IMR-90 (cell line): ENCODE data around the gene LCN10. TPM values are rescaled to one million over a fixed set of nuclear protein-coding genes. Genes with fewer than 3 reads are reported as not detected.

Experiments
- ATAC-seq: fragments of 200-7000 bp; cut with Tn5 transposase; 2 replicates; pipeline ENCODE4 v1.9.1; 2020; ENCODE audit warnings: low read depth, mild to moderate bottlenecking, moderate library complexity
- BruUV-seq: library from RNA; stranded (reverse); fragments of 400-500 nt; replicated peaks from 2 replicates; lab custom pipeline; 2021; lab: Mats Ljungman, UMichigan
- CTCF ChIA-PET: fragments of 300-600 bp; formaldehyde crosslinking; extraction: SDS; loops from one replicate; lab custom pipeline; 2021; ENCODE audit warnings: antibody characterized with exemption; lab: Yijun Ruan, JAX
- POLR2A ChIA-PET: fragments of 300-600 bp; sonication (Branson Sonifier 250); formaldehyde crosslinking; loops from one replicate; lab custom pipeline; 2022; ENCODE audit warnings: antibody characterized with exemption; ENCODE audit not compliant: unreplicated experiment; lab: Charles Lee
- DNase-seq: peaks from one replicate; pipeline ENCODE4 v3.0.0; 2013
- H2AFZ ChIP-seq: replicated peaks from 2 replicates; pipeline ENCODE3; 2013; ENCODE audit warnings: low read length, mild to moderate bottlenecking; ENCODE audit not compliant: poor library complexity
- H2AK5ac ChIP-seq: 2 replicates; pipeline ENCODE4 v1.6.1; 2013; ENCODE audit warnings: low read depth, low read length, inconsistent platforms
- H2AK9ac ChIP-seq: replicated peaks from 2 replicates; pipeline ENCODE3; 2013; ENCODE audit warnings: mild to moderate bottlenecking, low read depth, low read length, moderate library complexity; ENCODE audit not compliant: poor library complexity
- H2BK120ac ChIP-seq: 2 replicates; pipeline ENCODE4 v1.6.1; 2013; ENCODE audit warnings: low read depth, low read length, inconsistent platforms
- H2BK15ac ChIP-seq: 3 replicates; pipeline ENCODE4 v1.6.1; 2013; ENCODE audit warnings: low read depth, low read length, inconsistent platforms
- H2BK20ac ChIP-seq: 2 replicates; pipeline ENCODE4 v1.6.1; 2013; ENCODE audit warnings: low read depth, mild to moderate bottlenecking, inconsistent platforms, low read length, moderate library complexity
- H2BK5ac ChIP-seq: 2 replicates; pipeline ENCODE4 v1.6.1; 2013; ENCODE audit warnings: mild to moderate bottlenecking, low read depth, low read length, inconsistent platforms; ENCODE audit not compliant: poor library complexity, severe bottlenecking
- H3K14ac ChIP-seq: replicated peaks from 2 replicates; pipeline ENCODE4 v1.6.1; 2013; ENCODE audit warnings: low read depth, low read length, inconsistent platforms
- H3K18ac ChIP-seq: 2 replicates; pipeline ENCODE4 v1.6.1; 2013; ENCODE audit warnings: low read depth, low read length, control low read depth
- H3K23ac ChIP-seq: 2 replicates; pipeline ENCODE4 v1.6.1; 2013; ENCODE audit warnings: low read depth, low read length, inconsistent platforms
- H3K27ac ChIP-seq: 2 replicates; pipeline ENCODE4 v1.5.1; 2013; ENCODE audit warnings: mild to moderate bottlenecking, control low read depth, low read length; ENCODE audit not compliant: insufficient read depth
- H3K27me3 ChIP-seq: 2 replicates; pipeline ENCODE4 v1.6.1; 2013; ENCODE audit warnings: low read length; ENCODE audit not compliant: control insufficient read depth, insufficient read depth
- H3K36me3 ChIP-seq: 2 replicates; pipeline ENCODE4 v1.6.1; 2013; ENCODE audit warnings: low read length, mixed read lengths; ENCODE audit not compliant: control insufficient read depth, insufficient read depth
- H3K4ac ChIP-seq: 2 replicates; pipeline ENCODE4 v1.6.1; 2013; ENCODE audit warnings: low read depth, low read length, inconsistent platforms
- H3K4me1 ChIP-seq: 2 replicates; pipeline ENCODE4 v1.6.1; 2013; ENCODE audit warnings: low read length, mixed read lengths; ENCODE audit not compliant: control insufficient read depth, insufficient read depth
- H3K4me2 ChIP-seq: 2 replicates; pipeline ENCODE4 v1.6.1; 2013; ENCODE audit warnings: low read depth, mild to moderate bottlenecking, control low read depth, low read length, moderate library complexity
- H3K4me3 ChIP-seq: 2 replicates; pipeline ENCODE4 v1.5.1; 2013; ENCODE audit warnings: low read depth, mild to moderate bottlenecking, control low read depth, low read length, moderate library complexity; ENCODE audit not compliant: insufficient read depth
- H3K56ac ChIP-seq: 2 replicates; pipeline ENCODE4 v1.6.1; 2013; ENCODE audit warnings: low read length, inconsistent platforms; ENCODE audit not compliant: insufficient read depth; ENCODE audit errors: extremely low read depth
- H3K79me1 ChIP-seq, 2 experiments: 2 replicates each; pipeline ENCODE4 v1.6.1; 2013; ENCODE audit warnings: low read length in 2 of 2, inconsistent platforms in 1 of 2, low read depth in 1 of 2
- H3K9ac ChIP-seq: 2 replicates; pipeline ENCODE4 v1.6.1; 2013; ENCODE audit warnings: low read depth, low read length, control low read depth
- H3K9me1 ChIP-seq: 2 replicates; pipeline ENCODE4 v1.6.1; 2013; ENCODE audit warnings: low read length, inconsistent platforms; ENCODE audit not compliant: insufficient read depth
- H3K9me3 ChIP-seq: 2 replicates; pipeline ENCODE4 v1.6.1; 2013; ENCODE audit warnings: low read length; ENCODE audit not compliant: control insufficient read depth, insufficient read depth
- H4K20me1 ChIP-seq: 2 replicates; pipeline ENCODE4 v1.6.1; 2013; ENCODE audit warnings: low read length, inconsistent platforms; ENCODE audit not compliant: insufficient read depth
- H4K5ac ChIP-seq: 2 replicates; pipeline ENCODE4 v1.6.1; 2013; ENCODE audit warnings: mild to moderate bottlenecking, low read depth, low read length, control low read depth
- H4K8ac ChIP-seq, 2 experiments: 2 replicates each; pipeline ENCODE4 v1.6.1; 2013; ENCODE audit warnings: low read depth in 2 of 2, low read length in 2 of 2, control low read depth in 1 of 2, inconsistent platforms in 1 of 2
- H4K91ac ChIP-seq: 2 replicates; pipeline ENCODE4 v1.6.1; 2013; ENCODE audit warnings: low read depth, low read length, inconsistent platforms; ENCODE audit not compliant: insufficient read depth
- BHLHE40 ChIP-seq: fragments of 150-350 bp; IDR thresholded peaks from 2 replicates; pipeline ENCODE4 v1.6.1; 2016; ENCODE audit warnings: mild to moderate bottlenecking, low read depth, low read length
- CEBPB ChIP-seq: IDR thresholded peaks from 2 replicates; pipeline ENCODE4 v1.6.1; 2012; ENCODE audit warnings: low read depth, low read length, improper control_type of control experiment
- CHD1 ChIP-seq: IDR thresholded peaks from 2 replicates; pipeline ENCODE4 v1.6.1; 2012; ENCODE audit warnings: low read depth, low read length, improper control_type of control experiment
- FOS ChIP-seq: fragments of 150-350 bp; IDR thresholded peaks from 2 replicates; pipeline ENCODE4 v1.6.1; 2016; ENCODE audit warnings: low read depth, low read length
- MAFK ChIP-seq: IDR thresholded peaks from 2 replicates; pipeline ENCODE4 v1.6.1; 2012; ENCODE audit warnings: low read depth, low read length, improper control_type of control experiment
- MAZ ChIP-seq: IDR thresholded peaks from 2 replicates; pipeline ENCODE4 v1.6.1; 2012; ENCODE audit warnings: low read depth, mild to moderate bottlenecking, low read length, improper control_type of control experiment, moderate library complexity, borderline replicate concordance
- MXI1 ChIP-seq: IDR thresholded peaks from 2 replicates; pipeline ENCODE4 v1.6.1; 2012; ENCODE audit warnings: low read depth, mild to moderate bottlenecking, low read length, moderate library complexity, borderline replicate concordance
- NFE2L2 ChIP-seq: fragments of 150-350 bp; IDR thresholded peaks from 2 replicates; pipeline ENCODE4 v1.6.1; 2016; ENCODE audit warnings: low read depth, mild to moderate bottlenecking, low read length
- POLR2A ChIP-seq: IDR thresholded peaks from 2 replicates; pipeline ENCODE4 v1.6.1; 2012; ENCODE audit warnings: mild to moderate bottlenecking, low read depth, low read length
- RAD21 ChIP-seq: IDR thresholded peaks from 2 replicates; pipeline ENCODE4 v1.6.1; 2012; ENCODE audit warnings: low read length, improper control_type of control experiment
- RCOR1 ChIP-seq: IDR thresholded peaks from 2 replicates; pipeline ENCODE4 v1.6.1; 2012; ENCODE audit warnings: mild to moderate bottlenecking, low read length, improper control_type of control experiment; ENCODE audit not compliant: insufficient replicate concordance
- RFX5 ChIP-seq: IDR thresholded peaks from 2 replicates; pipeline ENCODE4 v1.8.0; 2012; ENCODE audit warnings: low read depth, mild to moderate bottlenecking, low read length, moderate library complexity
- SMC3 ChIP-seq: fragments of 150-350 bp; IDR thresholded peaks from 2 replicates; pipeline ENCODE4 v1.6.1; 2016; ENCODE audit warnings: low read depth, mild to moderate bottlenecking, antibody characterized with exemption, low read length, moderate library complexity
- USF2 ChIP-seq: fragments of 150-350 bp; IDR thresholded peaks from 2 replicates; pipeline ENCODE4 v1.6.1; 2017; ENCODE audit warnings: mild to moderate bottlenecking, antibody characterized with exemption, low read length, low read depth
- WGBS, 2 experiments: methylation state at CpG; one replicate each; pipeline versions ENCODE4 v1.1.5 to v1.1.7; 2013; ENCODE audit warnings: missing lambda C conversion rate in 2 of 2; ENCODE audit not compliant: insufficient read length in 1 of 2; ENCODE audit errors: extremely low coverage in 2 of 2; 5-methylcytosine and 5-hydroxymethylcytosine counted together
- dilution Hi-C: fragments of 300-500 bp; cut with HindIII; formaldehyde crosslinking; loops from one replicate; pipeline ENCODE4 v1.14.3; 2018; ENCODE audit warnings: low sequenced_read_pairs; ENCODE audit not compliant: unreplicated experiment
- in situ Hi-C: fragments of 300-500 bp; cut with MboI; formaldehyde crosslinking; loops from 3 replicates; pipeline ENCODE4 v1.14.3; 2019; ENCODE audit warnings: low sequenced_read_pairs, inconsistent platforms, mixed read lengths
- intact Hi-C: fragments of 100-400 bp; cut with micrococcal nuclease; formaldehyde crosslinking; loops from 2 replicates; pipeline ENCODE4 v1.10.0; 2022
- polyA plus RNA-seq, 3 experiments: library from polyadenylated mRNA; depleted of rRNA; stranded (reverse); fragments of >200 nt; gene quantifications; 2 replicates each; pipeline ENCODE4 v1.2.3, GENCODE V29; 2012; ENCODE audit warnings: low replicate concordance in 1 of 3
- total RNA-seq: library from RNA; depleted of rRNA; stranded (reverse); fragments of >200 nt; gene quantifications from 2 replicates; pipeline ENCODE4 v1.2.3, GENCODE V29; 2012
- TF ChIP-seq, protein P1 (sequence below): fragments of 150-350 bp; IDR thresholded peaks from 2 replicates; pipeline ENCODE4 v1.6.1; 2016; ENCODE audit warnings: low read depth, mild to moderate bottlenecking, low read length, moderate library complexity, borderline replicate concordance
- TF ChIP-seq, protein P2 (sequence below): conservative IDR thresholded peaks from 2 replicates; pipeline ENCODE4 v1.5.1; 2012; ENCODE audit warnings: mild to moderate bottlenecking, low read depth, low read length, improper control_type of control experiment

Gene LCN10
- total and polyA plus RNA-seq, 2 of the 4 experiments (the other 2 are of a cell fraction), result not detected

DNA sequence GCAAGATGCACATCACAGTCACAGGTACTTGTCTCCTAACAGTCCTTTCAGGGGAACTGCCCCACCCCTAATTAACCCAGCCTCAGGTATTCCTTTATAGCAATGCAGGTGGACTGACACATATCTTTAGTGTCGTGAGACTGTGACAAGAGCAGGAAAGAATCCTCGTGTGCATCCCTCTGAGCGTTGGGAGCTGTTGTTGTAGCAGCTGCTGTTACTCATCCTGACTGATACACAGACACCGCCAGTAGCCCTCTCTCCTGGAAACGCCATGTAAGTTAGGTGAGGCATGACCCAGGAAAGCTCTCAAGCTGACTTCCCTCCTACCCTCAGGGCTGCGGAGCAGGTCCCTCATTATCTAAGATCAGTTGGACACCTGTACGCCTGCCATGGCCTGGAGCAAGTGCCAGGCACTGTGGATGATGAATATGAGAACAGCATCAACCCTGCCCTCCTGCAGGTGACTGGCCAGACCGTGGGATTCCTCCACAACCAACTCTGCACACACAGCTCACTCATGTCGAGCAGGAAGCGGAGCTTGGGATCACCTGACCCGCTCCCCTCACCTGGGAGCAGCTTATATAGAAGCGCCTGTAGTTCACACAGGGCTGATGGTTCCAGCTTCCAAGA, 31.8 kb upstream of the LCN10 start:
- no peak overlapping the region for H2BK5ac ChIP-seq
- no peak overlapping the region for H3K9ac ChIP-seq
- 75% methylated on average over 5 of the region's 12 CpGs; no CpG with 5 or more reads in 1 of the 2 experiments for WGBS, 2 experiments
- H3K9me1 ChIP-seq, result no peaks in the 10 kb centered on the region
- H4K91ac ChIP-seq, result no peak overlapping the region
- no peak overlapping the region for H3K14ac ChIP-seq
- H2AFZ ChIP-seq, result no peak overlapping the region
- ATAC-seq (no peak), DNase-seq (no peak)
- no peak overlapping the region for H3K4ac ChIP-seq
- no peaks in the 10 kb centered on the region for H3K36me3 ChIP-seq
- H2AK5ac ChIP-seq, result no peak overlapping the region
- H3K18ac ChIP-seq, result no peak overlapping the region
- no TSS peak for BruUV-seq
- no peaks in the 10 kb centered on the region for H3K79me1 ChIP-seq
- in situ Hi-C loops (no loop called here), intact Hi-C loops (no loop called here), dilution Hi-C loops (no loop called here)
- H2BK20ac ChIP-seq, result no peak overlapping the region
- no peaks in the 10 kb centered on the region for H3K4me1 ChIP-seq
- ChIA-PET POLR2A (no interaction called here), CTCF (no interaction called here)
- H2BK15ac ChIP-seq, result no peak overlapping the region
- H3K4me3 ChIP-seq, result no peak overlapping the region
- no peak overlapping the region for H4K8ac ChIP-seq
- H2BK120ac ChIP-seq, result no peak overlapping the region
- no peak overlapping the region for H3K56ac ChIP-seq
- no peak overlapping the region for H3K4me2 ChIP-seq
- no peak overlapping the region for H2AK9ac ChIP-seq
- peaks cover 28% of the 10 kb centered on the region for H3K27me3 ChIP-seq
- H3K9me3 ChIP-seq, result peaks cover 9% of the 10 kb centered on the region
- H3K27ac ChIP-seq, result no peak overlapping the region
- no peak overlapping the region for H3K23ac ChIP-seq
- TF ChIP-seq USF2 (no peak), MAFK (no peak), CHD1 (no peak), RFX5 (no peak), POLR2A (no peak), CEBPB (no peak), FOS (no peak), MAZ (no peak), RCOR1 (no peak), BHLHE40 (no peak), RAD21 (no peak), NFE2L2 (no peak), MXI1 (no peak), SMC3 (no peak)
- TF ChIP-seq, protein P1, sequence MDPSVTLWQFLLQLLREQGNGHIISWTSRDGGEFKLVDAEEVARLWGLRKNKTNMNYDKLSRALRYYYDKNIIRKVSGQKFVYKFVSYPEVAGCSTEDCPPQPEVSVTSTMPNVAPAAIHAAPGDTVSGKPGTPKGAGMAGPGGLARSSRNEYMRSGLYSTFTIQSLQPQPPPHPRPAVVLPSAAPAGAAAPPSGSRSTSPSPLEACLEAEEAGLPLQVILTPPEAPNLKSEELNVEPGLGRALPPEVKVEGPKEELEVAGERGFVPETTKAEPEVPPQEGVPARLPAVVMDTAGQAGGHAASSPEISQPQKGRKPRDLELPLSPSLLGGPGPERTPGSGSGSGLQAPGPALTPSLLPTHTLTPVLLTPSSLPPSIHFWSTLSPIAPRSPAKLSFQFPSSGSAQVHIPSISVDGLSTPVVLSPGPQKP, result no peak
- TF ChIP-seq, protein P2, sequence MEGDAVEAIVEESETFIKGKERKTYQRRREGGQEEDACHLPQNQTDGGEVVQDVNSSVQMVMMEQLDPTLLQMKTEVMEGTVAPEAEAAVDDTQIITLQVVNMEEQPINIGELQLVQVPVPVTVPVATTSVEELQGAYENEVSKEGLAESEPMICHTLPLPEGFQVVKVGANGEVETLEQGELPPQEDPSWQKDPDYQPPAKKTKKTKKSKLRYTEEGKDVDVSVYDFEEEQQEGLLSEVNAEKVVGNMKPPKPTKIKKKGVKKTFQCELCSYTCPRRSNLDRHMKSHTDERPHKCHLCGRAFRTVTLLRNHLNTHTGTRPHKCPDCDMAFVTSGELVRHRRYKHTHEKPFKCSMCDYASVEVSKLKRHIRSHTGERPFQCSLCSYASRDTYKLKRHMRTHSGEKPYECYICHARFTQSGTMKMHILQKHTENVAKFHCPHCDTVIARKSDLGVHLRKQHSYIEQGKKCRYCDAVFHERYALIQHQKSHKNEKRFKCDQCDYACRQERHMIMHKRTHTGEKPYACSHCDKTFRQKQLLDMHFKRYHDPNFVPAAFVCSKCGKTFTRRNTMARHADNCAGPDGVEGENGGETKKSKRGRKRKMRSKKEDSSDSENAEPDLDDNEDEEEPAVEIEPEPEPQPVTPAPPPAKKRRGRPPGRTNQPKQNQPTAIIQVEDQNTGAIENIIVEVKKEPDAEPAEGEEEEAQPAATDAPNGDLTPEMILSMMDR, result no peak
- H4K5ac ChIP-seq, result no peak overlapping the region
- H4K20me1 ChIP-seq, result no peaks in the 10 kb centered on the region
